H9 (cell line): ENCODE data around the gene ANKRD11. TPM values are rescaled to one million over a fixed set of nuclear protein-coding genes. Genes with fewer than 3 reads are reported as not detected.

Experiments
- DNase-seq: peaks from one replicate; pipeline ENCODE4 v3.0.0-alpha.2; 2017
- H2AFZ ChIP-seq: one replicate; pipeline ENCODE4 v1.6.1; 2013; ENCODE audit warnings: mild to moderate bottlenecking, low read length, control low read depth, moderate library complexity
- H2AK5ac ChIP-seq: 2 replicates; pipeline ENCODE4 v1.6.1; 2013; ENCODE audit warnings: low read length, control low read depth, mixed read lengths; ENCODE audit not compliant: insufficient read length
- H2BK120ac ChIP-seq: one replicate; pipeline ENCODE4 v1.6.1; 2013; ENCODE audit warnings: low read depth, mild to moderate bottlenecking, low read length, control low read depth, inconsistent platforms; ENCODE audit not compliant: poor library complexity, severe bottlenecking
- H2BK12ac ChIP-seq: 2 replicates; pipeline ENCODE4 v1.6.1; 2013; ENCODE audit warnings: low read length, control low read depth, mixed read lengths, low read depth; ENCODE audit not compliant: insufficient read length
- H2BK15ac ChIP-seq: 2 replicates; pipeline ENCODE4 v1.6.1; 2013; ENCODE audit warnings: low read depth, low read length, control low read depth
- H2BK20ac ChIP-seq: one replicate; pipeline ENCODE4 v1.6.1; 2013; ENCODE audit warnings: low read depth, mild to moderate bottlenecking, low read length, control low read depth, inconsistent platforms; ENCODE audit not compliant: poor library complexity, severe bottlenecking
- H2BK5ac ChIP-seq: 2 replicates; pipeline ENCODE4 v1.6.1; 2013; ENCODE audit warnings: low read length, control low read depth, mixed read lengths; ENCODE audit not compliant: insufficient read length
- H3K14ac ChIP-seq: 2 replicates; pipeline ENCODE4 v1.6.1; 2013; ENCODE audit warnings: low read length, control low read depth; ENCODE audit not compliant: insufficient read depth
- H3K18ac ChIP-seq: 2 replicates; pipeline ENCODE4 v1.6.1; 2013; ENCODE audit warnings: low read depth, mild to moderate bottlenecking, mixed read lengths, low read length, control low read depth; ENCODE audit not compliant: insufficient read length
- H3K23ac ChIP-seq: 2 replicates; pipeline ENCODE4 v1.6.1; 2013; ENCODE audit warnings: low read length, control low read depth, mixed read lengths, low read depth; ENCODE audit not compliant: insufficient read length
- H3K23me2 ChIP-seq: 2 replicates; pipeline ENCODE4 v1.6.1; 2013; ENCODE audit warnings: low read depth, mild to moderate bottlenecking, mixed read lengths, low read length, control low read depth; ENCODE audit not compliant: insufficient read length, poor library complexity, severe bottlenecking
- H3K27ac ChIP-seq: 2 replicates; pipeline ENCODE4 v1.5.1; 2013; ENCODE audit warnings: low read length, control low read depth, mixed read lengths, low read depth; ENCODE audit not compliant: insufficient read length
- H3K27me3 ChIP-seq: 2 replicates; pipeline ENCODE4 v1.6.1; 2013; ENCODE audit warnings: low read length, control low read depth, inconsistent platforms; ENCODE audit not compliant: insufficient read depth
- H3K4ac ChIP-seq: 2 replicates; pipeline ENCODE4 v1.6.1; 2013; ENCODE audit warnings: low read depth, mild to moderate bottlenecking, control low read depth, inconsistent platforms, low read length, moderate library complexity
- H3K4me1 ChIP-seq: 2 replicates; pipeline ENCODE4 v1.6.1; 2013; ENCODE audit warnings: low read length, control low read depth, inconsistent platforms; ENCODE audit not compliant: insufficient read depth
- H3K4me2 ChIP-seq: 2 replicates; pipeline ENCODE4 v1.6.1; 2013; ENCODE audit warnings: low read length, control low read depth, mixed read lengths; ENCODE audit not compliant: insufficient read length, insufficient read depth
- H3K56ac ChIP-seq: 2 replicates; pipeline ENCODE4 v1.6.1; 2013; ENCODE audit warnings: low read depth, mild to moderate bottlenecking, mixed read lengths, low read length, control low read depth; ENCODE audit not compliant: insufficient read length
- H3K79me1 ChIP-seq: 2 replicates; pipeline ENCODE4 v1.6.1; 2013; ENCODE audit warnings: low read depth, mild to moderate bottlenecking, moderate library complexity, low read length, control low read depth, inconsistent platforms; ENCODE audit not compliant: insufficient read depth, poor library complexity, severe bottlenecking
- H3K79me2 ChIP-seq: 2 replicates; pipeline ENCODE4 v1.6.1; 2013; ENCODE audit warnings: low read length, control low read depth, inconsistent platforms; ENCODE audit not compliant: insufficient read depth
- H3K9ac ChIP-seq: 2 replicates; pipeline ENCODE4 v1.6.1; 2013; ENCODE audit warnings: low read length, control low read depth, mixed read lengths; ENCODE audit not compliant: insufficient read length; ENCODE audit errors: extremely low read depth
- H3K9me3 ChIP-seq: one replicate; pipeline ENCODE4 v1.6.1; 2013; ENCODE audit warnings: low read depth, low read length, inconsistent platforms; ENCODE audit not compliant: control insufficient read depth
- H3T11ph ChIP-seq: one replicate; pipeline ENCODE4 v1.6.1; 2013; ENCODE audit warnings: mild to moderate bottlenecking, low read length, control low read depth, inconsistent platforms
- H4K20me1 ChIP-seq: one replicate; pipeline ENCODE4 v1.6.1; 2013; ENCODE audit not compliant: control insufficient read depth, insufficient read length, insufficient read depth
- H4K5ac ChIP-seq: 2 replicates; pipeline ENCODE4 v1.6.1; 2013; ENCODE audit warnings: low read depth, mild to moderate bottlenecking, mixed read lengths, low read length, control low read depth; ENCODE audit not compliant: insufficient read length
- H4K8ac ChIP-seq: replicated peaks from 2 replicates; pipeline ENCODE4 v1.6.1; 2013; ENCODE audit warnings: low read length, control low read depth, mixed read lengths, low read depth; ENCODE audit not compliant: insufficient read length
- H4K91ac ChIP-seq: 2 replicates; pipeline ENCODE4 v1.6.1; 2013; ENCODE audit warnings: low read depth, mild to moderate bottlenecking, moderate library complexity, mixed read lengths, low read length, control low read depth; ENCODE audit not compliant: insufficient read length
- H3K27ac Mint-ChIP-seq, 3 experiments: 2 replicates in 2 of 3; 3 replicates in 1 of 3; pipeline ENCODE4 v1.8.0; 2020 to 2021; ENCODE audit warnings: mixed read lengths in 3 of 3, mild to moderate bottlenecking in 1 of 3, moderate library complexity in 1 of 3
- H3K27me3 Mint-ChIP-seq: 2 replicates; pipeline ENCODE4 v1.8.0; 2021; ENCODE audit warnings: low read depth, mild to moderate bottlenecking, moderate library complexity, mixed read lengths
- H3K36me3 Mint-ChIP-seq, 3 experiments: 2 replicates in 2 of 3; 3 replicates in 1 of 3; pipeline ENCODE4 v1.8.0; 2020 to 2021; ENCODE audit warnings: low read depth in 3 of 3, mixed read lengths in 3 of 3; ENCODE audit not compliant: insufficient read depth in 1 of 3
- H3K4me1 Mint-ChIP-seq, 2 experiments: 2 replicates each; pipeline ENCODE4 v1.8.0; 2020; ENCODE audit warnings: mixed read lengths in 2 of 2
- H3K4me3 Mint-ChIP-seq, 2 experiments: 2 replicates in 1 of 2; 3 replicates in 1 of 2; pipeline ENCODE4 v1.8.0; 2020 to 2021; ENCODE audit warnings: mild to moderate bottlenecking in 2 of 2, mixed read lengths in 2 of 2, moderate library complexity in 1 of 2
- H3K9me3 Mint-ChIP-seq, 2 experiments: 2 replicates in 1 of 2; 3 replicates in 1 of 2; pipeline ENCODE4 v1.8.0; 2020; ENCODE audit warnings: mild to moderate bottlenecking in 2 of 2, mixed read lengths in 2 of 2, moderate library complexity in 1 of 2
- CTCF ChIP-seq: fragments of 200-600 bp; sonication (generic); conservative IDR thresholded peaks from 3 replicates; pipeline ENCODE4 v1.8.0; 2021; ENCODE audit warnings: antibody characterized with exemption, mild to moderate bottlenecking
- WGBS: extraction: QIAGEN DNeasy Blood & Tissue Kit; methylation state at CpG from one replicate; pipeline ENCODE4 v1.1.7; 2013; ENCODE audit warnings: missing lambda C conversion rate, low lambda C conversion rate, mixed read lengths; ENCODE audit not compliant: insufficient read length; ENCODE audit errors: extremely low coverage; 5-methylcytosine and 5-hydroxymethylcytosine counted together
- total RNA-seq: library from RNA; stranded (reverse); gene quantifications from 2 replicates; pipeline ENCODE4 v1.2.1, GENCODE V29; 2021

The ANKRD11 gene
- total RNA-seq, 1 experiment from 2014 or later: 181 TPM

- Histone ChIP-seq H2BK20ac (no peak overlapping the region), H3K27me3 (no peaks in the 10 kb centered on the region), H4K91ac (no peak overlapping the region), H2AK5ac (no peak overlapping the region), H3K79me2 (no peaks in the 10 kb centered on the region; the same call in 1 of the 2 replicates), H3K27ac (no peak overlapping the region), H2BK5ac (no peak overlapping the region), H3K9ac (no peak overlapping the region), H3K9me3 (no peaks in the 10 kb centered on the region), H3K23ac (no peak overlapping the region), H3K23me2 (no peaks in the 10 kb centered on the region), H3K4ac (no peak overlapping the region), H3K56ac (no peak overlapping the region), H3K4me2 (no peak overlapping the region), H3K18ac (no peak overlapping the region), H4K5ac (no peak overlapping the region), H4K20me1 (no peaks in the 10 kb centered on the region), H2BK120ac (no peak overlapping the region), H3K4me1 (peaks cover 19% of the 10 kb centered on the region; the same call in 1 of the 2 replicates), H3K14ac (no peak overlapping the region; the same call in 1 of the 2 replicates), H2BK12ac (no peak overlapping the region), H3K79me1 (no peaks in the 10 kb centered on the region), H4K8ac (no peak overlapping the region), H3T11ph (no peak overlapping the region), H2BK15ac (no peak overlapping the region), H2AFZ (no peak overlapping the region)
- DNase-seq: no peak
- Mint-ChIP-seq H3K27ac (peak overlapping the region in 2 of 3 experiments; percentile 71 to 86; a peak in 6 of 7 replicates), H3K36me3 (peaks cover 9 to 14% (median 10%) of the 10 kb centered on the region in 3 experiments; a peak in 6 of 7 replicates), H3K4me3 (peak overlapping the region in 1 of 2 experiments; percentile 33; a peak in 2 of 5 replicates), H3K27me3 (no peaks in the 10 kb centered on the region; the same call in 1 of the 2 replicates), H3K9me3 (no peaks in the 10 kb centered on the region; a peak in 1 of 5 replicates), H3K4me1 (peaks cover 69 to 84% of the 10 kb centered on the region in 2 experiments)
- no CpG with 5 or more reads among the region's 13 CpGs for WGBS
- no peak for TF ChIP-seq CTCF
Observed at GRCh38 chr16:89294486-89294885, 195.9 kb downstream of the ANKRD11 start.
